Hepatocyte (in vitro differentiated cells): ENCODE data around the gene LGR5. TPM values are rescaled to one million over a fixed set of nuclear protein-coding genes. Genes with fewer than 3 reads are reported as not detected.

Experiments
- DNase-seq: peaks from one replicate; pipeline ENCODE4 v3.0.0-alpha.2; 2016; ENCODE audit warnings: low spot score
- H2AFZ ChIP-seq: fragments of 200-600 bp; sonication (generic); 2 replicates; pipeline ENCODE4 v1.6.0; 2016; ENCODE audit warnings: antibody characterized with exemption, mild to moderate bottlenecking
- H3K27ac ChIP-seq: fragments of 200-600 bp; sonication (generic); 2 replicates; pipeline ENCODE4 v1.5.1; 2016; ENCODE audit warnings: mild to moderate bottlenecking
- H3K27me3 ChIP-seq: fragments of 200-600 bp; sonication (generic); 2 replicates; pipeline ENCODE4 v1.6.1; 2016
- H3K36me3 ChIP-seq: fragments of 200-600 bp; sonication (generic); replicated peaks from 2 replicates; pipeline ENCODE4 v1.5.1; 2016; ENCODE audit warnings: low read depth; ENCODE audit not compliant: insufficient read depth
- H3K4me1 ChIP-seq: fragments of 200-600 bp; sonication (generic); 2 replicates; pipeline ENCODE4 v1.5.1; 2016; ENCODE audit warnings: mild to moderate bottlenecking, moderate library complexity; ENCODE audit not compliant: insufficient read depth
- H3K4me2 ChIP-seq: fragments of 200-600 bp; sonication (generic); 2 replicates; pipeline ENCODE4 v1.6.0; 2016
- H3K4me3 ChIP-seq: fragments of 200-600 bp; sonication (generic); 2 replicates; pipeline ENCODE4 v1.5.1; 2016; ENCODE audit warnings: mild to moderate bottlenecking
- H3K79me2 ChIP-seq: fragments of 200-600 bp; sonication (generic); 2 replicates; pipeline ENCODE4 v1.6.0; 2017; ENCODE audit warnings: mild to moderate bottlenecking
- H3K9me2 ChIP-seq: fragments of 200-600 bp; sonication (generic); replicated peaks from 2 replicates; pipeline ENCODE4 v1.6.0; 2017; ENCODE audit warnings: mild to moderate bottlenecking; ENCODE audit not compliant: insufficient read depth
- H3K9me3 ChIP-seq: fragments of 200-600 bp; sonication (generic); 2 replicates; pipeline ENCODE4 v1.5.1; 2016; ENCODE audit warnings: low read depth, mild to moderate bottlenecking
- H4K20me1 ChIP-seq: fragments of 200-600 bp; sonication (generic); 2 replicates; pipeline ENCODE4 v1.6.0; 2016; ENCODE audit warnings: mild to moderate bottlenecking; ENCODE audit not compliant: insufficient read depth, poor library complexity, severe bottlenecking
- CTCF ChIP-seq: fragments of 200-600 bp; sonication (generic); IDR thresholded peaks from 2 replicates; pipeline ENCODE4 v1.5.1; 2016; ENCODE audit warnings: antibody characterized with exemption, mild to moderate bottlenecking; ENCODE audit not compliant: poor library complexity
- EZH2 ChIP-seq: fragments of 200-600 bp; sonication (generic); IDR thresholded peaks from 2 replicates; pipeline ENCODE4 v1.6.1; 2016; ENCODE audit warnings: antibody characterized with exemption, mild to moderate bottlenecking, borderline replicate concordance
- EZH2phosphoT487 ChIP-seq: fragments of 200-600 bp; sonication (generic); IDR thresholded peaks from one replicate; pipeline ENCODE4 v1.6.1; 2018; ENCODE audit warnings: antibody characterized with exemption, mild to moderate bottlenecking, low read depth, moderate library complexity; ENCODE audit not compliant: unreplicated experiment, severe bottlenecking
- WGBS: methylation state at CpG from one replicate; pipeline ENCODE4 v1.1.6; 2016; ENCODE audit warnings: low lambda C conversion rate; ENCODE audit errors: missing lambda C conversion rate; 5-methylcytosine and 5-hydroxymethylcytosine counted together
- polyA plus RNA-seq: library from polyadenylated mRNA; unstranded; fragments of >200 nt; fragmentation: Nextera tagmentation; extraction: Ambion mirVana; gene quantifications from 2 replicates; pipeline ENCODE4 v1.2.1, GENCODE V29; 2016
- total RNA-seq: library from RNA; depleted of rRNA; stranded (reverse); fragments of >200 nt; gene quantifications from 2 replicates; pipeline ENCODE4 v1.2.3, GENCODE V29; 2014

Gene LGR5
- total and polyA plus RNA-seq, 2 experiments from 2014 or later = 4.4 to 5.7 TPM

GRCh38 chr12:71605039-71605438 lies 165.4 kb downstream of the LGR5 start:
- 93% methylated on average over 3 of the region's 3 CpGs for WGBS
- TF ChIP-seq EZH2phosphoT487 = no peak
- no peak for TF ChIP-seq CTCF
- TF ChIP-seq EZH2 = no peak
- no peaks in the 10 kb centered on the region for H4K20me1 ChIP-seq

DNA sequence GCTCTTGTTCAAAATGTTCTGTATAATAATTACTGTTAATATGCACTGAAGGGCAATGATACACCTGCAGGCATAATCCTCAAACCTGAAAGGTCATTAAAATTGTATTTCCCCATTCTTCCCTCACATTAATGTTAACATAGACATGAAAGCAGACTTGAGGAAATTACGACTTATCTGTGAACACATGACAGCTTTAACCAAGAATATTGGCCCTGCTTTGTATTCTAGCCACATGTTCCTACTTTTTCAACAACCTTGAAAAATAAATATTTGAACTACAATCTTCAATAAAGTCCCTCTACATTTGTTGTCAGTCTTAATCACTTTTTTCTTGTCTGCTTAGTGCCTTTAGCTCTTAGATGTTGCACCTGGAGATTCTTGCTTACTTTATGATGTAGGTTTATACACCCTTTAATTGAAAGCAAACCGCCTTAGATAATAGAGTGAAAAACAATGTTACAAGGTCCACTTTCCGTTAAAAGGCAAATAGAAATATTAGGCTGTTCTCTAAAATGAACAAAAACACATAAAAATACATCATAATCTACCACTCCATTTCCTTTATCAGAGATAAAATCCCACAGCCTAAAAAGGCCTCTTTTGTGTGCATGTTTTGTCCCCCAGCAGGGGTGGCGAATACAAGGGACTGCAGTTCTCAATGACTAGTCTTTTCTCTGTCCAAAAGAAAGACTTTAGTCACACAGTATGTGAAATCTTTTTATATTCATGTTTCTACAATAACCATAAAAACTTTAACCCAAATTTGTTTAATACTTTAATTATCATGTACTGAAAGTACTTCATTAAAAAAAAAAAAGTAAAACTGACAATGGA lies 168.1 kb downstream of the LGR5 start:
- no peak overlapping the region for H2AFZ ChIP-seq
- no peaks in the 10 kb centered on the region for H3K27me3 ChIP-seq
- H3K4me2 ChIP-seq = no peak overlapping the region
- no peaks in the 10 kb centered on the region for H3K9me3 ChIP-seq
- TF ChIP-seq CTCF (no peak), EZH2 (no peak), EZH2phosphoT487 (no peak)
- no peak overlapping the region for H3K4me3 ChIP-seq
- H4K20me1 ChIP-seq = no peaks in the 10 kb centered on the region
- no peak overlapping the region for H3K27ac ChIP-seq
- peaks cover 6% of the 10 kb centered on the region for H3K36me3 ChIP-seq
- no peaks in the 10 kb centered on the region for H3K4me1 ChIP-seq
- 72% methylated on average over 4 of the region's 4 CpGs for WGBS
- DNase-seq = no peak
- H3K79me2 ChIP-seq = no peaks in the 10 kb centered on the region
- no peaks in the 10 kb centered on the region for H3K9me2 ChIP-seq

More at GRCh38 chr12:71605039-71605438, 165.4 kb downstream of the LGR5 start:
- H3K4me2 ChIP-seq = no peak overlapping the region
- H2AFZ ChIP-seq = no peak overlapping the region
- H3K36me3 ChIP-seq = no peaks in the 10 kb centered on the region
- H3K4me3 ChIP-seq = no peak overlapping the region
- no peaks in the 10 kb centered on the region for H3K79me2 ChIP-seq
- H3K9me3 ChIP-seq = no peaks in the 10 kb centered on the region
- no peaks in the 10 kb centered on the region for H3K9me2 ChIP-seq
- H3K4me1 ChIP-seq = no peaks in the 10 kb centered on the region
- no peaks in the 10 kb centered on the region for H3K27me3 ChIP-seq
- H3K27ac ChIP-seq = no peak overlapping the region
- DNase-seq = no peak

DNA sequence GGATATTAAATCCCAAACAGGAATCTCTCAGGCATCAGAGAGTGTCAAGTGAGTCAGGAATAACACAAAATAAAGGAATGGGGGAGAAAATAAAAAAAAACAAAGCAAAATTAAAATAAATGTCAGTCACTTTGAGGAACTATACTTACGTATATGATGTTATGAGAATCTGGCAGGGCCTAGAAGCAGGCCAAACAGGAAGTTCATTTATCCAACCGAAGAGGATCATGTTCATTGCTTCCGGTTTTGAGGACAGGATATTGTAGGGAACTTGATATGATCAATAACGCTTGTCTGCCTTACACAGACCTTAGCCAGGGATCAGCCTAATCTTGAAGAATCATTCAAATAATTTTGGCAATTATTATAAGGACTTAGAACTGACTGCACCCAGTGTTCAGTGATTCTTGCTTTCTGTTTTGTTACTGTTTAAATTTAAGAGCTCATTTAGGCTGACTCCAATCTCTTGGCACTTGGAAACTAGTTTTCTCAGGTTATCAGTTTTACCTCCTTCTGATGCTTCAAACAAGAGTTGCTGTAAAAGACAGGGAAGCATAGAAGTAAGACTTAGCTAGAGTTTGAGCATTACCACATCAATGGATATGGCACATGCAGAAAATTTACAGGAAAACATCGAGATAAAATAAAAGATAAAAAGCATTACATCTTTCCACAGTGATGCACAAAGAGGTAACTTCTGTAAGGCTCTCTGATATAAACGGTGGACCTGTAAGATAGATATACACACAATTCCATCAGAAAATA lies 170.6 kb downstream of the LGR5 start:
- Histone ChIP-seq H3K79me2 (peaks cover 2% of the 10 kb centered on the region), H3K27ac (no peak overlapping the region), H3K4me2 (no peak overlapping the region), H3K9me3 (no peaks in the 10 kb centered on the region), H3K9me2 (no peaks in the 10 kb centered on the region), H2AFZ (no peak overlapping the region), H3K4me3 (no peak overlapping the region), H3K4me1 (no peaks in the 10 kb centered on the region), H4K20me1 (no peaks in the 10 kb centered on the region), H3K36me3 (peaks cover 12% of the 10 kb centered on the region), H3K27me3 (no peaks in the 10 kb centered on the region)
- TF ChIP-seq CTCF (no peak), EZH2 (no peak), EZH2phosphoT487 (no peak)
- DNase-seq = no peak
- WGBS = 86% methylated on average over 6 of the region's 6 CpGs
